NCI-H524 treated with DMSO at 0.1 percent for 48 hours (cell line): Measurements from ENCODE around the gene MPST.
"Not testable (repeated sequence)": the region's sequence is repeated elsewhere in the genome, so short reads cannot be mapped to it uniquely, and the experiment has no call there.

Source experiments
- DNase-seq: peaks from one replicate; lab custom pipeline; 2025; lab: John Stamatoyannopoulos, UW

MPST gene

DNA sequence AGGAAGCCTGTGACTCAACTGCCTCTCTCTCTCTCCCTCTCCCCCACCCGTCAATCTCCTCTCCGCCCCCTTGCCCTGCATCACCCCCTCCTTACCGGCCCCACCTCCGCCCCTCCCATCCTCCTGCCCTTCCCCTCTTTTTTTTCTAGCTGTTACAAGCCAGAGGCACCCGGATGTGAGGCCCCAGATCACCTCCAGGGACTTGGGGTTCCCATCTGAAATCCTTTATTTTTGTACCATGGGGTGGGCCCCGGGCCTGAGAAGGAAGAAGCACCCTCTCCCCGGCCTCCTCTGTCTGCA, 42.8 kb downstream of the MPST start:
- DNase-seq = no peak

DNA sequence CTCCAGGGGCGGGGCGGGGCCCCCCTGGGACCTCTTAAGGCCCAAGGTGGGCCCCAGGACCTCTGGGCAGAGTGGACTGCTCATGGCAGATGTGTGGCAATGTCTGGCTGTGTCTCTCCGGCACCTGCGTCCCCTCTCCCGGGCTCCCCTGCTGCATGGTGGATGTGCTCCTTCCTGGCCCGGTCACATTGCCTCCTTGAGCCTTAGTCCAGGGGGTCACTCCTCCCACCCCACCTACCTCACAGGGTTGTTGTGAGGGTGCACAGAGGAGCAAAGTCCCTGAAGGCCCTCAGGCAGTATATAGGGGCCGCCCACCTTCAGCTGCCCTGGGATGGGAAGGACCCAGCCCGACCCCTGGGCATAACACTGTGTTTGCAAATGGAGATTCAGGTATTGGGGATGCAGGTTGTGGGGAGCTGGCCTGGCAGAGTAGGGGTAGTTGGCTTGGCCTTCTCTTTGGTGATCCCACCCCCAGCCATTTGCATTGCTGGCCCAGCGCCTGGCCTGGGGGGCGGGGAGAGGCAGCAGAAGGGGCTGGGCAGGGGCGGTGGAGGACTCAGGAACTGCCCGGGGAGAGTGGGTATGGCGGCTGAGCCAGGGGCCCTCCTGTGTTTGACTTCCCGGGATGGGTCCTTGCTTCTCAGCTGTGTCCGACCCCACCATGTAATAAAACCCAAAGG, 43.3 kb downstream of the MPST start:
- DNase-seq = no peak

- DNase-seq = no peak
These were observed 44.2 kb downstream of the MPST start for GRCh38 chr22:37063431-37064420.

DNA sequence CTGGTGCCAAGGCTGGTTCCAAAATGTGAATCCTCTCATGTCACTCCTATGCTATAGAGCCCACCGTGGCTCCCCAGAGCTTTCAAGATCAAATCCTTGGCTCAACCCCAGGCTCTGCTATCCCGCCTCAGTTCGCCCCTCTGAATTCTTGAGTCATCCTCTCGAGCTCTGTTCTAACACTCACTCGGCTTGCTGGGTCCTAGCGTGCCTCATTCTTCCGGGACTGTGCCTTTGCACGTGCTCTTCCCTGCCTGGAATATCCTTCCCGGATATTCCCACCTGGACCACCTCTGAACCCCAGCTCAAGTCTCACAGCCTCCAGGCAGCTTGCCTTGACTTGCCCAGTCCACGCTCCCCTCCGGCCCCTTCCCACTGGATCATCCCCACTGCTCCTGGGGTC, 45.0 kb downstream of the MPST start:
- no peak for DNase-seq

GRCh38 chr22:37065180-37065579, 45.6 kb downstream of the MPST start:
- DNase-seq = no peak

- DNase-seq = no peak
These were observed 46.4 kb downstream of the MPST start for GRCh38 chr22:37065961-37066360.

GRCh38 chr22:37067428-37067827, 47.9 kb downstream of the MPST start:
- no peak for DNase-seq

GRCh38 chr22:37068859-37069258, 49.3 kb downstream of the MPST start:
- DNase-seq = no peak

DNA sequence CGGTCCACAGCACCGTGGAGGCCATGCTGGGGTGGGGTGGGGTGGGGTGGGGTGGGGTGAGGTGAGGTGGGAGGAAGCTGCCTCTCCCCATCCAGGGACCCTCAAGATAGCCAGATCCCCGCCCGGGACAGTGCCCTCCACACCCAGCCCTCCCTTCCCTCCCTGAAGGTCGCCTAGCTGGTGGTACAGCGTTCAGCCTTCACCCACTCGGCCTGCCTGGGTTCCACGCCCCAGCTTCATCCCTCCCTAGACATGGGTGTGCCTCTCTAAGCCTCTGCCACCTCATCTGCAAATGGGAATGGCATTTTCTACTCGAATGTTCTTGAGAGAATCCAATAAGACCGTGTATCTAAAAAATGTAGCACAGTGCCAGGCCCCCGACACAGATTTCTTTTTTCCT, 49.8 kb downstream of the MPST start:
- no peak for DNase-seq

DNA sequence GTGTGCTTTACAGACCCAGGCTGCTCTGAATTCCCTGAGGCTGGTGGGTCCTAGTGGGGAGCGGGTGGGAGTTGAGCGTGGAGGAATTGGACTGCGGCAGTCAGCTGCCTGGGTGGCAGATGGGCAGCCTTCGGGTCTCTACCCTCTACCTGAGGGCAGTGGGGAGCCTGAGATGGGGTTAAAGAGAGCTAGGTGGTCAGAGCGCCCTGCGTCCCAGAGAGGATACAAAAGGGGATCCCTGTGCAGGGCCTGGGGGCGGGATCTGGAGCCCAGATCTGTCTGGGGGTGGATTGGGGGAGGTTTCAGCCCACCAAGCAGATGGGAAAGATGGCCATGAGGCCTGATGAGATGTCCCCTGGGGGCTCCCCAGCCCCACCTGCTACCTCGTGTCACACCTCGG, 50.2 kb downstream of the MPST start:
- no peak for DNase-seq

- DNase-seq = no peak
These were observed 50.8 kb downstream of the MPST start for GRCh38 chr22:37070334-37070733.

DNA sequence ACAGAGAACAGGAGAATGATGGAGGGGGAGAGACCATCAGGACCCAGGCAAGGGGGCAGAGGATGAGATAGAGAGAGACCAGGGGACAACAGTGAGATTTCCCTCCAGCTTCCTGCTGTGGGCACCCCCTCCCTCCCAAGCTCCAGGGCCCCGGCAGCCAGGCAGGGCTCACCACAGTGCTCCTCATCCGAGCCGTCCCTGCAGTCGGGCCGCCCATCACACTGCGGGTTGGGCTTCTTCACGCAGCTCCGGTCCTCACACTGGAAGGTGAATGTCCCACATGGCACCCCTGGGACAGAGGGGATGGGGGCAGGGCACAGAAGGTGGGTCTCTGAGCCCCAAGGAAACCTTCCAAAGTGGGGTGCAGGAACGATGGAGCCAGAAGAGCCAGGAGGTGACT, 51.2 kb downstream of the MPST start:
- DNase-seq = no peak

DNA sequence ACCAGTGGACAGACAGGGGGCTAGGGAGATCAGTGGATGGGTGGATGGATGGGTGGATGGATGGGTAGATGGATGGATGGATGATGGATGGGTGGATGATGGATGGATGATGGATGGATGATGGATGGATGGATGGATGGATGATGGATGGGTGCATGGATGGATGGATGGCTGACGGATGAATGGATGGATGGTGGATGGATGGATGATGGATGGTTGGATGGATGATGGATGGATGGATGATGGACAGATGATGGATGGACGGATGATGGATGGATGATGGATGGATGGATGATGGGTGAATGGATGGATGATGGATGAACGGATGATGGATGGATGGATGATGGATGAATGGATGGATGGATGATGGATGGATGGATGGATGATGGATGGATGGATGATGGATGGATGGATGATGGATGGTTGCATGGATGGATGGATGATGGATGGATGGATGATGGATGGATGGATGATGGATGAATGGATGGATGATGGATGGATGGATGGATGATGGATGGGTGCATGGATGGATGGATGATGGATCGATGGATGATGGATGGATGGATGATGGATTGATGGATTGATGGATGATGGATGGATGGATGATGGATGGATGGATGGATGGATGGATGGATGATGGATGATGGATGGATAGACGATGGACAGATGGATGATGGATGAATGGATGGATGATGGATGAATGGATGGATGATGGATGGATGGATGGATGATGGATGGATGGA, 52.5 kb downstream of the MPST start:
- DNase-seq = not testable (repeated sequence)

GRCh38 chr22:37072673-37073072, 53.1 kb downstream of the MPST start:
- no peak for DNase-seq

- DNase-seq = no peak
These were observed 55.0 kb downstream of the MPST start for GRCh38 chr22:37074537-37074936.

GRCh38 chr22:37075046-37075445, 55.5 kb downstream of the MPST start:
- no peak for DNase-seq

- DNase-seq = no peak
These were observed 56.4 kb downstream of the MPST start for GRCh38 chr22:37075822-37076433.

- no peak for DNase-seq
These were observed 58.4 kb downstream of the MPST start for GRCh38 chr22:37077802-37078448.

DNA sequence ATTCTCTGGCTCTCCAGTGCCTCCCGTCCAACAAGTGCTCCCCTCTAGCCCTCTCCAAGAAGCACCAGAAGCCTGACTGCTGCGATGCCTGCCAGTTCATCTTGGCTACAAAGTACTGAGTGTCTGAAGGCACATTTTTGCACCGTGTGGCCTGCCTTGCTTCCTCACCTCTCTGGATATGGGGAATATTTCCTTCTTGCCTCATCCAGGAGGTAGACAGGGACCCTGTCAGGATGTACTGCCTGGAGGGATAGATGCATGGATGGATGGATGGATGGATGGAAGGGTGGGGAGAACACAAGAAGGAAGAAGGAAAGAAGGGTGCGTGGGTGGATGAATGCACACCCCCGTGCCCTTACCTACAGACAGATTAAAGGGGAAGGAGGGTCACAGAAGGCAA, 59.6 kb downstream of the MPST start:
- DNase-seq = no peak
